ENCODE measurements around the gene EXTL2. TPM values are rescaled to one million over a fixed set of nuclear protein-coding genes. Genes with fewer than 3 reads are reported as not detected.
A peak's percentile ranks its signal among the peaks of the same experiment; 100 is the strongest.

EXTL2 gene
- total RNA-seq, 6 experiments from 2014 or later = 17.8 to 27.1 (median 23.3) TPM

DNA sequence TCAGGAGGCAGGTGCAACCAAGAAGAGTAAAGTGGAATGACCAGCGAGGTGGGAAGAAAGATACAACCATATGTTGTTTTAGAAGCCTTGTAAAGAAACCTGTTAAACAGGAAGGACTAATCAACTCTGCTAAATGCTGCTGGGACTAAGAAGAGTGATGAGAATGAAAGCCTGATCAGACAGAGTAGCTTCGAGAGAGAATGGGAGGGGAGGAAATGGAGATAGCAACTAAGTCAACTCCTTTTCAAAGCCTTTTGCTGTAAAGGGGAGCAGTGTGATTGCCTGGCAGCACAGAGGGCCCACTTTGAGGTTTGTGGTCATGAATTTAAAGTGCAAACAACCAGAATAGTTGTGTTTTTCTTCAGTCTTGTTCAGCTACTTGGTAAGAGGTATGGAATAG, 32.6 kb upstream of the EXTL2 start:
- H3K36me3 Mint-ChIP-seq (ENCODE audit: low read depth) = peaks cover 15% of the 10 kb centered on the region
- H3K4me3 Mint-ChIP-seq = no peak overlapping the region
- no peak for DNase-seq
- no peak overlapping the region for H3K27ac Mint-ChIP-seq
- TF ChIP-seq, protein P1, sequence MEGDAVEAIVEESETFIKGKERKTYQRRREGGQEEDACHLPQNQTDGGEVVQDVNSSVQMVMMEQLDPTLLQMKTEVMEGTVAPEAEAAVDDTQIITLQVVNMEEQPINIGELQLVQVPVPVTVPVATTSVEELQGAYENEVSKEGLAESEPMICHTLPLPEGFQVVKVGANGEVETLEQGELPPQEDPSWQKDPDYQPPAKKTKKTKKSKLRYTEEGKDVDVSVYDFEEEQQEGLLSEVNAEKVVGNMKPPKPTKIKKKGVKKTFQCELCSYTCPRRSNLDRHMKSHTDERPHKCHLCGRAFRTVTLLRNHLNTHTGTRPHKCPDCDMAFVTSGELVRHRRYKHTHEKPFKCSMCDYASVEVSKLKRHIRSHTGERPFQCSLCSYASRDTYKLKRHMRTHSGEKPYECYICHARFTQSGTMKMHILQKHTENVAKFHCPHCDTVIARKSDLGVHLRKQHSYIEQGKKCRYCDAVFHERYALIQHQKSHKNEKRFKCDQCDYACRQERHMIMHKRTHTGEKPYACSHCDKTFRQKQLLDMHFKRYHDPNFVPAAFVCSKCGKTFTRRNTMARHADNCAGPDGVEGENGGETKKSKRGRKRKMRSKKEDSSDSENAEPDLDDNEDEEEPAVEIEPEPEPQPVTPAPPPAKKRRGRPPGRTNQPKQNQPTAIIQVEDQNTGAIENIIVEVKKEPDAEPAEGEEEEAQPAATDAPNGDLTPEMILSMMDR (IDR thresholded peaks at IDR 0.05) = no peak
- H3K9me3 Mint-ChIP-seq = no peaks in the 10 kb centered on the region
- no peaks in the 10 kb centered on the region; the same call in 1 of the 2 replicates for H3K27me3 Mint-ChIP-seq (ENCODE audit: insufficient read depth)
- peaks cover 18% of the 10 kb centered on the region for H3K4me1 Mint-ChIP-seq (ENCODE audit: low read depth)

DNA sequence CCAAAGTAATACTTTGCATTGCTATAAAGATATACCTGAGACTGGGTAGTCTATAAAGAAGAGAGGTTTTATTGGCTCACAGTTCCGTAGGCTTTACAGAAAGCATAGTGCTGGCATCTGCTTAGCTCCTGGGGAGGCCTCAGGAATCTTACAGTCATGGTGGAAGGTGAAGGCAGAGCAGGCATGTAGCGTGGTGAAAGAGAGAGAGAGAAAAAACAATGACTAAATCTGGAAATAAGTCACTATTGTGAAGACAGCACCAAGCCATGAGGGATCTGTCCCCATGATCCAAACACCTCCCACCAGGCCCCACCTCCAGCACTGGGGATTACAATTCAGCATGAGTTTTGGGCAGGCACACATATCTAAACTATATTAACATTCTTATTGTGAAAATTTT, 31.6 kb upstream of the EXTL2 start:
- TF ChIP-seq, protein P1 (IDR thresholded peaks at IDR 0.05) = no peak
- no peaks in the 10 kb centered on the region; the same call in 1 of the 2 replicates for H3K27me3 Mint-ChIP-seq (ENCODE audit: insufficient read depth)
- peaks cover 18% of the 10 kb centered on the region for H3K4me1 Mint-ChIP-seq (ENCODE audit: low read depth)
- DNase-seq = no peak
- H3K27ac Mint-ChIP-seq = no peak overlapping the region
- no peaks in the 10 kb centered on the region for H3K9me3 Mint-ChIP-seq
- H3K36me3 Mint-ChIP-seq (ENCODE audit: low read depth) = peaks cover 15% of the 10 kb centered on the region
- no peak overlapping the region for H3K4me3 Mint-ChIP-seq

DNA sequence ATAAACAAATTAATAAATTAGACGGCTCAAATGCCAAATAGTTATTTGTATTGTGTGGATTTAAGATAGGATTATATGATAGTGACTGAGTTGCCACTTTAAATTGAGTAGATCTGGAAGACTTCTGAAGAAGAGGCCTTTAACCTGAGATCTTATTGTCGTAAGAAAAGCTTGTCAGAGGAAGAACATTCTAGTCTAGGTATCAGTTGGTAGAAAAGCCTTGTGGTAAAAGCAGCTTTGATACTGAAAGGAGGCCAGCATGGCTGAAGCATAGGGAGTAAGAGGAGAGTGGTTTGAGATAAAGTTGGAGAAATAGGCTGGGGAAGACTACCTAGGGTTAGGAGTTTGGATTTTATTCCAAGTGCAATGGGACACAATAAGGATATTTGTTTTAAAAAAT, 30.3 kb upstream of the EXTL2 start:
- TF ChIP-seq, protein P1 (IDR thresholded peaks at IDR 0.05) = no peak
- peaks cover 15% of the 10 kb centered on the region for H3K36me3 Mint-ChIP-seq (ENCODE audit: low read depth)
- H3K27ac Mint-ChIP-seq = no peak overlapping the region
- H3K9me3 Mint-ChIP-seq = no peaks in the 10 kb centered on the region
- DNase-seq = no peak
- peaks cover 28% of the 10 kb centered on the region for H3K4me1 Mint-ChIP-seq (ENCODE audit: low read depth)
- H3K27me3 Mint-ChIP-seq (ENCODE audit: insufficient read depth) = no peaks in the 10 kb centered on the region; the same call in 1 of the 2 replicates
- no peak overlapping the region for H3K4me3 Mint-ChIP-seq

DNA sequence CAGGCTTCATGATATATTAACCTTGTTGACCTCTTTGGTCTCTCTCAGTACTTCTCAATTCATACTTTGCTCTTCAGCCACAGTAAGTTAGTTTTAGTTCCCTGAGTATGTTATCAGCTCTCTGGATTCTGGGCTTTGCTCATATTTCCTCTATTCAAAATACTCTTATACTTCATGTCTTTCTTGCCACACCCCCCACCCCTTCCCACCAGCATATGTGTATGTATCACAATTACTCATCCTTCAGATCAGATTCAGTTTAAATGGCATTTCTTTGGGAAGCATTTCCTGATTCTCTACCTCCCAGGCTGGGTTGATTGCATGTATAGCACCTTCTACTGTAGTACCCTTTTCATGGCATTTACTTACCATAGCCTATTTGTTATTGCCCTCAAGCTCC, 29.6 kb upstream of the EXTL2 start:
- Mint-ChIP-seq H3K36me3 (ENCODE audit: low read depth) (peaks cover 15% of the 10 kb centered on the region), H3K27me3 (ENCODE audit: insufficient read depth) (no peaks in the 10 kb centered on the region; the same call in 1 of the 2 replicates), H3K4me1 (ENCODE audit: low read depth) (peaks cover 28% of the 10 kb centered on the region), H3K4me3 (no peak overlapping the region), H3K27ac (peak overlapping the region; percentile 23; the same call in 1 of the 2 replicates), H3K9me3 (no peaks in the 10 kb centered on the region)
- DNase-seq = no peak
- TF ChIP-seq, protein P1 (IDR thresholded peaks at IDR 0.05) = no peak

DNA sequence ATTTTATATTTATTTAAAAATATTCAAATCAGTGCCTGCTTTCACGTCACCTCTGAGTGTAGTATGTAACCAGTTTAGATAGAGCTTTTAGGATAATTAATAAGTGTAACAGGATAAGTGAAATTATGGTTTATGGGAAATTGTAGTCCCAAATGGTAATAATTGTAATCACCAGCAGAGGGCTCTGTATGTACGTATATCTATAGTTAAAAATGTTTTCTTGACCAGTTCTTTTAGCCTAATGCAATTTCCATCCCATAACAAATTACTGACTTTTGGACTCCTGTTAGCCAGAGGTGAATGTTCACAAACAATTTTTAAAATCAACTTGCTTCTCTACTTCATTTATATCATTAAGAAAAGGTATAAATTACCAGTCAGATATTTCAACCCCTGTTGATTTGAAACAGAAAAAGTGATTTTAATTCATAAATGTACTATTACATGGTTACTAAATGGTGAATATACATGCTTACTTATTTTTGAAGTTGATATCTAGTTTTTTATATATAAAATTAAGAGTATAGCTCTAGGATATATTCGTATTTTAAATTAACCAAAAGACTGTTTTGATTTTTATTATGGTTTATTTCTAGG, 26.6 kb upstream of the EXTL2 start:
- Mint-ChIP-seq H3K4me3 (no peak overlapping the region), H3K9me3 (no peaks in the 10 kb centered on the region), H3K36me3 (ENCODE audit: low read depth) (peaks cover 13% of the 10 kb centered on the region), H3K27me3 (ENCODE audit: insufficient read depth) (no peaks in the 10 kb centered on the region; the same call in 1 of the 2 replicates), H3K27ac (no peak overlapping the region), H3K4me1 (ENCODE audit: low read depth) (peaks cover 28% of the 10 kb centered on the region)
- TF ChIP-seq, protein P1 (IDR thresholded peaks at IDR 0.05) = peak; percentile 93
- DNase-seq = peak; percentile 55

Data from HFFc6 (cell line).